ENCODE data around the gene PODXL.
A peak's percentile ranks its signal among the peaks of the same experiment; 100 is the strongest.
"Not testable (repeated sequence)": the region's sequence is repeated elsewhere in the genome, so short reads cannot be mapped to it uniquely, and the experiment has no call there.

PODXL gene

GRCh38 chr7:131524115-131524514 lies 32.3 kb downstream of the PODXL start:
- Histone ChIP-seq H3K4me3 (ENCODE audit: low read length) (no peak overlapping the region), H3K9ac (ENCODE audit: low read depth, low read length) (no peak overlapping the region), H3K36me3 (ENCODE audit: insufficient read depth, low read length) (peaks cover 34% of the 10 kb centered on the region; the same call in 1 of the 2 replicates), H3K27me3 (ENCODE audit: insufficient read depth, low read length) (no peaks in the 10 kb centered on the region), H3K9me3 (ENCODE audit: insufficient read depth, low read depth, low read length) (no peaks in the 10 kb centered on the region), H3K27ac (ENCODE audit: low read depth, low read length) (no peak overlapping the region), H3K4me1 (ENCODE audit: insufficient read depth, low read length) (peaks cover 61% of the 10 kb centered on the region)
- WGBS: 100% methylated on average over 1 of the region's 2 CpGs

GRCh38 chr7:131522325-131522930 lies 34.0 kb downstream of the PODXL start:
- Histone ChIP-seq H3K27ac (ENCODE audit: low read depth, low read length) (peak overlapping the region; percentile 3; the same call in 1 of the 2 replicates), H3K27me3 (ENCODE audit: insufficient read depth, low read length) (no peaks in the 10 kb centered on the region), H3K9me3 (ENCODE audit: insufficient read depth, low read depth, low read length) (no peaks in the 10 kb centered on the region), H3K4me1 (ENCODE audit: insufficient read depth, low read length) (peaks cover 67% of the 10 kb centered on the region), H3K4me3 (ENCODE audit: low read length) (no peak overlapping the region), H3K36me3 (ENCODE audit: insufficient read depth, low read length) (peaks cover 36% of the 10 kb centered on the region; the same call in 1 of the 2 replicates), H3K9ac (ENCODE audit: low read depth, low read length) (no peak overlapping the region)
- WGBS: 66% methylated on average over 11 of the region's 11 CpGs

- Histone ChIP-seq H3K9me3 (ENCODE audit: insufficient read depth, low read depth, low read length) (no peaks in the 10 kb centered on the region), H3K9ac (ENCODE audit: low read depth, low read length) (no peak overlapping the region), H3K36me3 (ENCODE audit: insufficient read depth, low read length) (peaks cover 37% of the 10 kb centered on the region; the same call in 1 of the 2 replicates), H3K4me3 (ENCODE audit: low read length) (no peak overlapping the region), H3K27ac (ENCODE audit: low read depth, low read length) (peak overlapping the region; percentile 9; the same call in 1 of the 2 replicates), H3K27me3 (ENCODE audit: insufficient read depth, low read length) (no peaks in the 10 kb centered on the region), H3K4me1 (ENCODE audit: insufficient read depth, low read length) (peaks cover 62% of the 10 kb centered on the region)
- 54% methylated on average over 7 of the region's 7 CpGs for WGBS
Measured at GRCh38 chr7:131521651-131522163, 34.7 kb downstream of the PODXL start.

- H3K27me3 ChIP-seq (ENCODE audit: insufficient read depth, low read length): no peaks in the 10 kb centered on the region
- 0 out of 2 replicates have a peak overlapping the region, but pooled peaks have one; percentile 36 for H3K27ac ChIP-seq (ENCODE audit: low read depth, low read length)
- H3K9me3 ChIP-seq (ENCODE audit: insufficient read depth, low read depth, low read length): no peaks in the 10 kb centered on the region
- peaks cover 47% of the 10 kb centered on the region for H3K4me1 ChIP-seq (ENCODE audit: insufficient read depth, low read length)
- H3K4me3 ChIP-seq (ENCODE audit: low read length): no peak overlapping the region
- peaks cover 28% of the 10 kb centered on the region; the same call in 1 of the 2 replicates for H3K36me3 ChIP-seq (ENCODE audit: insufficient read depth, low read length)
- 95% methylated on average over 11 of the region's 11 CpGs for WGBS
- no peak overlapping the region for H3K9ac ChIP-seq (ENCODE audit: low read depth, low read length)
Measured at GRCh38 chr7:131518626-131519025, 37.8 kb downstream of the PODXL start.

GRCh38 chr7:131517218-131517923 lies 39.1 kb downstream of the PODXL start:
- WGBS: 93% methylated on average over 19 of the region's 19 CpGs
- H3K4me1 ChIP-seq (ENCODE audit: insufficient read depth, low read length): peaks cover 45% of the 10 kb centered on the region

GRCh38 chr7:131515471-131515870 lies 41.0 kb downstream of the PODXL start:
- H3K36me3 ChIP-seq (ENCODE audit: insufficient read depth, low read length): peaks cover 53% of the 10 kb centered on the region
- H3K27me3 ChIP-seq (ENCODE audit: insufficient read depth, low read length); H3K9me3 ChIP-seq (ENCODE audit: insufficient read depth, low read depth, low read length); H3K4me3 ChIP-seq (ENCODE audit: low read length); H3K9ac ChIP-seq (ENCODE audit: low read depth, low read length): not testable (repeated sequence)
- H3K27ac ChIP-seq (ENCODE audit: low read depth, low read length): peak overlapping the region; percentile 32; the same call in 1 of the 2 replicates
- peaks cover 31% of the 10 kb centered on the region for H3K4me1 ChIP-seq (ENCODE audit: insufficient read depth, low read length)
- 95% methylated on average over 7 of the region's 7 CpGs for WGBS

More at GRCh38 chr7:131517218-131517923, 39.1 kb downstream of the PODXL start:
- H3K27me3 ChIP-seq (ENCODE audit: insufficient read depth, low read length): no peaks in the 10 kb centered on the region
- no peak overlapping the region for H3K27ac ChIP-seq (ENCODE audit: low read depth, low read length)
- H3K9ac ChIP-seq (ENCODE audit: low read depth, low read length): no peak overlapping the region
- H3K36me3 ChIP-seq (ENCODE audit: insufficient read depth, low read length): peaks cover 36% of the 10 kb centered on the region
- no peaks in the 10 kb centered on the region for H3K9me3 ChIP-seq (ENCODE audit: insufficient read depth, low read depth, low read length)
- no peak overlapping the region for H3K4me3 ChIP-seq (ENCODE audit: low read length)

GRCh38 chr7:131513245-131514061 lies 43.0 kb downstream of the PODXL start:
- Histone ChIP-seq H3K36me3 (ENCODE audit: insufficient read depth, low read length) (peaks cover 62% of the 10 kb centered on the region), H3K4me3 (ENCODE audit: low read length) (no peak overlapping the region), H3K27ac (ENCODE audit: low read depth, low read length) (peak overlapping the region; percentile 53; the same call in 1 of the 2 replicates), H3K27me3 (ENCODE audit: insufficient read depth, low read length) (no peaks in the 10 kb centered on the region), H3K4me1 (ENCODE audit: insufficient read depth, low read length) (peaks cover 16% of the 10 kb centered on the region), H3K9ac (ENCODE audit: low read depth, low read length) (no peak overlapping the region), H3K9me3 (ENCODE audit: insufficient read depth, low read depth, low read length) (no peaks in the 10 kb centered on the region)
- WGBS: 43% methylated on average over 11 of the region's 11 CpGs

GRCh38 chr7:131511774-131512535 lies 44.5 kb downstream of the PODXL start:
- Histone ChIP-seq H3K4me1 (ENCODE audit: insufficient read depth, low read length) (peaks cover 11% of the 10 kb centered on the region), H3K9me3 (ENCODE audit: insufficient read depth, low read depth, low read length) (no peaks in the 10 kb centered on the region), H3K4me3 (ENCODE audit: low read length) (no peak overlapping the region), H3K9ac (ENCODE audit: low read depth, low read length) (no peak overlapping the region), H3K27ac (ENCODE audit: low read depth, low read length) (no peak overlapping the region), H3K36me3 (ENCODE audit: insufficient read depth, low read length) (peaks cover 64% of the 10 kb centered on the region), H3K27me3 (ENCODE audit: insufficient read depth, low read length) (no peaks in the 10 kb centered on the region)
- 93% methylated on average over 15 of the region's 15 CpGs for WGBS

GRCh38 chr7:131511071-131511470 lies 45.4 kb downstream of the PODXL start:
- Histone ChIP-seq H3K9ac (ENCODE audit: low read depth, low read length) (no peak overlapping the region; the same call in 1 of the 2 replicates), H3K36me3 (ENCODE audit: insufficient read depth, low read length) (peaks cover 68% of the 10 kb centered on the region), H3K4me3 (ENCODE audit: low read length) (no peak overlapping the region), H3K27ac (ENCODE audit: low read depth, low read length) (no peak overlapping the region), H3K27me3 (ENCODE audit: insufficient read depth, low read length) (no peaks in the 10 kb centered on the region), H3K9me3 (ENCODE audit: insufficient read depth, low read depth, low read length) (no peaks in the 10 kb centered on the region), H3K4me1 (ENCODE audit: insufficient read depth, low read length) (peaks cover 11% of the 10 kb centered on the region)
- 83% methylated on average over 9 of the region's 9 CpGs for WGBS

- Histone ChIP-seq H3K4me3 (ENCODE audit: low read length) (no peak overlapping the region), H3K9me3 (ENCODE audit: insufficient read depth, low read depth, low read length) (no peaks in the 10 kb centered on the region), H3K9ac (ENCODE audit: low read depth, low read length) (no peak overlapping the region), H3K4me1 (ENCODE audit: insufficient read depth, low read length) (peaks cover 11% of the 10 kb centered on the region), H3K36me3 (ENCODE audit: insufficient read depth, low read length) (peaks cover 81% of the 10 kb centered on the region), H3K27me3 (ENCODE audit: insufficient read depth, low read length) (no peaks in the 10 kb centered on the region), H3K27ac (ENCODE audit: low read depth, low read length) (peak overlapping the region; percentile 48; the same call in 1 of the 2 replicates)
- WGBS: 92% methylated on average over 8 of the region's 8 CpGs
Measured at GRCh38 chr7:131509781-131510180, 46.6 kb downstream of the PODXL start.
